Neural cell (in vitro differentiated cells): Measurements from ENCODE around the gene MAP2K7.

Experiments used
- CTCF ChIP-seq: fragments of 450-650 bp; IDR thresholded peaks from 2 replicates; pipeline ENCODE4 v1.5.1; 2014; ENCODE audit warnings: antibody characterized with exemption, mild to moderate bottlenecking, moderate library complexity; ENCODE audit not compliant: poor library complexity, severe bottlenecking
- EZH2 ChIP-seq: fragments of 200-600, 300-800 bp; shearing (Covaris generic), sonication (generic); IDR thresholded peaks from 2 replicates; pipeline ENCODE4 v1.6.1; 2014; ENCODE audit warnings: antibody characterized with exemption, low read length, borderline replicate concordance, mild to moderate bottlenecking; ENCODE audit not compliant: insufficient read depth, poor library complexity, severe bottlenecking

- TF ChIP-seq CTCF (no peak), EZH2 (no peak)
These were observed 37.2 kb downstream of the MAP2K7 start for GRCh38 chr19:7940841-7941240.
